ENCODE results near the gene CACHD1. TPM values are rescaled to one million over a fixed set of nuclear protein-coding genes. Genes with fewer than 3 reads are reported as not detected.
A peak's percentile ranks its signal among the peaks of the same experiment; 100 is the strongest.

Gene CACHD1
- total RNA-seq, 4 donors from 2014 or later: 6.9 to 14.7 (median 11.6) TPM

DNA sequence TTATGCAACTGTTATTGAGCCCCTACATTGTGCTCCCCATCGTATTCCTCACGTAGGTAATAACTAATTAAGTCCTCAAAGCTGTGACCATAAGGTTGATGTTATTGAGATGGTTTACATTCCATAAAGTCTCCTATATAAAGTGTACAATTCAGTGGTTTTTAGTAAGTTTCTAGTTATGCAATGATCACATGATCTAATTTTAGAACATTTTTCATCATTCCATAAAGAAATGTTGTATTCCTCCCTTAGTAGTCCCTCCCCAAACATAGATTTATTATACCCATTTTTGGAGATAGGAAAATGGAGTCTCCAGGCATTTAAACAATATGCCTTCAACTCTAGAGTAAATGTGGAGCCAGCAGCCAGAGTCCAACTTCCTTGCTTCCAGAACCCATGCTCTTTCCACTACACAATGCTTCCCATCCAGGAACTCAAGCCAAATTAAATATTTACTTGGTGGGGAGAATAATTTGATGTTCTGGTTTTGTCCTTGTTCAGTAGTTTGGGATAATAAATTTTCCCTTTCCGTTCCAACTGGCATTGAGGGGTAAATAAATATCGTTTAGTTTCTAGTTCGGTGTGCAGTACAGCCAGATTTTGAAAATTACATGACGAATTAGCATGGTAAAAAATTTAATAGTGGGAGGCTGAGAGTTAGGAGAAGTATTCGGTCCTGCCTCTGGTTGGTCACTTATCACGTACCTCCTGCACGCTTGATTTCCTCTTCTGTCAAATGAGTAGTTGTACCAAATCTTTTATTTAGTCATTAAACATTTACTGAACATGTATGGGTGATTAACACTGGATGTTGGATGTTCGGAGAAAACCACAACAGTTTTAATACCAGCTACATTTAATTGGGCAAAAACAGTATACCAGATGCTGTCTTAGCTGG is 66.3 kb downstream of the CACHD1 start:
- Histone ChIP-seq H3K27me3 (no peaks in the 10 kb centered on the region), H3K36me3 (no peaks in the 10 kb centered on the region), H3K4me3 (no peak overlapping the region), H3K27ac (peak overlapping the region; percentile 40), H3K4me1 (peaks cover 25% of the 10 kb centered on the region), H3K9me3 (no peaks in the 10 kb centered on the region)
- DNase-seq (ENCODE audit: low spot score in 2 of 2): no peak
- TF ChIP-seq POLR2AphosphoS5 (IDR thresholded peaks at IDR 0.05) (no peak), EP300 (IDR thresholded peaks at IDR 0.05) (no peak), POLR2A (IDR thresholded peaks at IDR 0.05) (no peak)
- TF ChIP-seq, protein P1, sequence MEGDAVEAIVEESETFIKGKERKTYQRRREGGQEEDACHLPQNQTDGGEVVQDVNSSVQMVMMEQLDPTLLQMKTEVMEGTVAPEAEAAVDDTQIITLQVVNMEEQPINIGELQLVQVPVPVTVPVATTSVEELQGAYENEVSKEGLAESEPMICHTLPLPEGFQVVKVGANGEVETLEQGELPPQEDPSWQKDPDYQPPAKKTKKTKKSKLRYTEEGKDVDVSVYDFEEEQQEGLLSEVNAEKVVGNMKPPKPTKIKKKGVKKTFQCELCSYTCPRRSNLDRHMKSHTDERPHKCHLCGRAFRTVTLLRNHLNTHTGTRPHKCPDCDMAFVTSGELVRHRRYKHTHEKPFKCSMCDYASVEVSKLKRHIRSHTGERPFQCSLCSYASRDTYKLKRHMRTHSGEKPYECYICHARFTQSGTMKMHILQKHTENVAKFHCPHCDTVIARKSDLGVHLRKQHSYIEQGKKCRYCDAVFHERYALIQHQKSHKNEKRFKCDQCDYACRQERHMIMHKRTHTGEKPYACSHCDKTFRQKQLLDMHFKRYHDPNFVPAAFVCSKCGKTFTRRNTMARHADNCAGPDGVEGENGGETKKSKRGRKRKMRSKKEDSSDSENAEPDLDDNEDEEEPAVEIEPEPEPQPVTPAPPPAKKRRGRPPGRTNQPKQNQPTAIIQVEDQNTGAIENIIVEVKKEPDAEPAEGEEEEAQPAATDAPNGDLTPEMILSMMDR (IDR thresholded peaks at IDR 0.05): no peak
- WGBS: 62% methylated on average over 10 of the region's 10 CpGs

DNA sequence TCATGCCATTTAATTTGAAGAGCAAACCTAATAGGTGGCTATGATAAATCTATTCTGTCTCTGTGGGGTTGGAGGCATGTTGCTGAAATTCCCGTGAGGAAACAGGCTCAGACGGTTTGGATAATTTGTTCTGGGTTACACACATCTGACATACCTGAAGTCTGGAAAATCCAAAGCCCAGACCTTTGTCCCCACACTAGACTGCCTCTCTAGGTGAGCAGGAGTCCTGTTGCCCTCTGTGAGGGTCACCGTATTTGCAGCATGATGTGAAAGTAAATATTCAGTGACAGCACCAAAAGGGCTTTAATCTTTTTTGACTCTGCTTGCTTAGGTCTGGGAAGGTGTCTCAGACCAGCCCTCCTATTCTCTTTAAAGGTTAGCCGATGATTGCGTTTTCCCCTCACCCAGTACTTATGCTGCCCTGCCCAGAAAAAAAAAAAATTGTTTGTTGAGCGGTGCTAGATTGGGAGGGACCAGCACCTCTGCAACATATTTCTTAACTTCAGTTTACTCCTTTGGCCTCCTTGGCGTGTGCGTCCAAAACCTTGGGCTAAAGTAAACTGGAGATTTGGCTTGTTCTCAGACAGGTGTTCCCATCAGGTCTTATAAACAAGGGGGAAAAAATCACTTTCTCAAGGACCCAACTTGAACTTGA is 67.0 kb downstream of the CACHD1 start:
- TF ChIP-seq, protein P1 (IDR thresholded peaks at IDR 0.05): no peak
- no peak for TF ChIP-seq POLR2A (IDR thresholded peaks at IDR 0.05)
- no peak for TF ChIP-seq POLR2AphosphoS5 (IDR thresholded peaks at IDR 0.05)
- TF ChIP-seq EP300 (IDR thresholded peaks at IDR 0.05): no peak
- Histone ChIP-seq H3K9me3 (no peaks in the 10 kb centered on the region), H3K36me3 (no peaks in the 10 kb centered on the region), H3K27ac (peak overlapping the region; percentile 40), H3K4me1 (peaks cover 28% of the 10 kb centered on the region), H3K4me3 (no peak overlapping the region), H3K27me3 (no peaks in the 10 kb centered on the region)
- 79% methylated on average over 8 of the region's 8 CpGs for WGBS
- DNase-seq (ENCODE audit: low spot score in 2 of 2): no peak

DNA sequence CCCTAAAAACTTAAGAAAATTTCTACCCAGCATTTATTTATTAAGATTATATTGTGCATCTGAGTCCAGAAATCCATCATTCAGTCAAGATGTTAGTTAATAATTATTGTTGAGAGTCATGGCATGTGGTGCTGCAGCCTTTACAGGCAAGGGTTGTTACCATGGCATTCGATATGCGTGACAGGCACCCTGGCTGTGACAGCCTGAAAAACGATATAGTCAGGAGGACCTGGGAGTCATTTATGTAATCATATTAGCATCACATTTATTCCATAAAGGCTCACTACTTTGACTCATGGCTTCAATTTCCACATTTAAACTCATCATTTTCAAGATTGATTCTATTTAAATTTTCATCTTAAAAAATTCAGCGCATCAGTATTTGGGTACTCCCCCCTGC is 68.0 kb downstream of the CACHD1 start:
- TF ChIP-seq, protein P1 (IDR thresholded peaks at IDR 0.05): no peak
- no peak for TF ChIP-seq EP300 (IDR thresholded peaks at IDR 0.05)
- no peak for TF ChIP-seq POLR2A (IDR thresholded peaks at IDR 0.05)
- no peak for TF ChIP-seq POLR2AphosphoS5 (IDR thresholded peaks at IDR 0.05)
- Histone ChIP-seq H3K4me3 (no peak overlapping the region), H3K27ac (no peak overlapping the region), H3K9me3 (no peaks in the 10 kb centered on the region), H3K36me3 (no peaks in the 10 kb centered on the region), H3K4me1 (peaks cover 28% of the 10 kb centered on the region), H3K27me3 (no peaks in the 10 kb centered on the region)
- DNase-seq (ENCODE audit: low spot score in 2 of 2): no peak
- 75% methylated on average over 4 of the region's 4 CpGs for WGBS

DNA sequence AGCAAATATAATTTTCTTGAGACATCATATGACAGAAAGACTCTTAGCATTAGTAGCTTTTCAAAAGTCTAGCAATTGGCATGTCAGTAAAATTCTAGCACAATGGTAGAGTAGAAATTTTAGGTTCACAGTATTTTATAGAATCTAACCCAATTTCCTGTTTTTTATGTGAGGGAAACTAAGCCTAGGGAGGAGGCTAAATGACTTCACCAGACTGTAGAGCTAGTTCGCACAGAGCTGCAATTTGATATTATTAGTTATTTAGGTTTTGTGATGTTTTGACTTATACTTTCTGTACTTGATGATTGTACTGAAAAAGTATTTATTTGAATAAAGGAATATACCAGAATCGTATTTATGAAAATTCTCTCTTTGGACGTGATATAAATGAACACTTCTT is 68.5 kb downstream of the CACHD1 start:
- Histone ChIP-seq H3K9me3 (no peaks in the 10 kb centered on the region), H3K36me3 (no peaks in the 10 kb centered on the region), H3K4me3 (no peak overlapping the region), H3K4me1 (peaks cover 28% of the 10 kb centered on the region), H3K27me3 (no peaks in the 10 kb centered on the region), H3K27ac (no peak overlapping the region)
- TF ChIP-seq, protein P1 (IDR thresholded peaks at IDR 0.05): no peak
- TF ChIP-seq POLR2AphosphoS5 (IDR thresholded peaks at IDR 0.05): no peak
- no peak for TF ChIP-seq EP300 (IDR thresholded peaks at IDR 0.05)
- TF ChIP-seq POLR2A (IDR thresholded peaks at IDR 0.05): no peak
- no peak for DNase-seq (ENCODE audit: low spot score in 2 of 2)
- WGBS: 83% methylated on average over 3 of the region's 3 CpGs

DNA sequence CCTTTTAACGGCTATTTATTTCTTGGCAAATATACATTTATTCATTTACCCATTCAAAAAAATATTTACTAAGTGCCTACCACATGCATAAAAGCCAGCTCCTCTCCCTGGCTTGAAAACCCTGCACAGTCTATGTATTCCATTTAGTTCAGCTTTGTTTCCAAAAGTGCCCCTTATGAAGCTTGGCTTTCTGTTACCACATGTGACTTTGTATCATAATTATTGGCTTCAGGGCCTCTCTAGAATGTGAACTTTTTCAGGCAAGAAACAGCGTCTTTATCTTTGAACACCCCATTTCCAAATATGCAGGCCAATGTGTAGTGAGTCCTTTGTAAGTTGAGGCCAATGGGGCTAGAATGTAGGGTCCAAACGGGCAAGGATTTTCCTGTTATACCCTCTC is 69.4 kb downstream of the CACHD1 start:
- WGBS: 59% methylated on average over 3 of the region's 3 CpGs
- peak overlapping the region; percentile 66 for H3K27ac ChIP-seq
- no peaks in the 10 kb centered on the region for H3K9me3 ChIP-seq
- peaks cover 31% of the 10 kb centered on the region for H3K4me1 ChIP-seq
- H3K4me3 ChIP-seq: no peak overlapping the region
- TF ChIP-seq POLR2AphosphoS5 (IDR thresholded peaks at IDR 0.05) (no peak), EP300 (IDR thresholded peaks at IDR 0.05) (no peak), POLR2A (IDR thresholded peaks at IDR 0.05) (no peak)
- TF ChIP-seq, protein P1 (IDR thresholded peaks at IDR 0.05): no peak
- no peaks in the 10 kb centered on the region for H3K36me3 ChIP-seq
- DNase-seq (ENCODE audit: low spot score in 2 of 2): no peak
- no peaks in the 10 kb centered on the region for H3K27me3 ChIP-seq
